Measurements from ENCODE around the gene BTBD1.

Gene BTBD1

GRCh38 chr15:82985688-82986441 lies 81.2 kb downstream of the BTBD1 start, which contains the start of gene RAMAC:
TSS of gene RAMAC (plus strand) at chr15:82986210. CDS start at chr15:82989019, 2,809 bp downstream.
- DNase-seq: peak; percentile 94

DNA sequence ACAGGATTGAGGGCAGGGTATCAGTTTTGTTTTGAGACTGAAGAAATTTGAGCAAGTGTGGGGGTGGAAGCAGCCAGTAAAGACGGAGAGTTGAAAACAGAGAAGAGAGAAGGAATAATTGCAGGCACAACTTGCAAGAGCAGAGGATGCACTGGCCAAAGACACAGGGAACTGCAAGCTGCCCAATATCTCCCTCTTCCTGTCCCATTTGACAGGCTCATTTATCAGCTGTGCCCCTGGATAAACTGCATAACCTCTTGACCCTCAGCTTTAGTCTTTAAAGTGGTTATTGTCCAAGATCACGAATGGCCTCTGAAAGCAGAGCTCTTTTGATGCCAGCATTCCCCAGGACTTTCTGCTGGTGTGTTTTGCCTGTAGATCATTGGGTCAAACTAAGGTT lies 86.1 kb downstream of the BTBD1 start:
- no peak for DNase-seq

GRCh38 chr15:82979726-82980125 lies 87.3 kb downstream of the BTBD1 start:
- no peak for DNase-seq

DNA sequence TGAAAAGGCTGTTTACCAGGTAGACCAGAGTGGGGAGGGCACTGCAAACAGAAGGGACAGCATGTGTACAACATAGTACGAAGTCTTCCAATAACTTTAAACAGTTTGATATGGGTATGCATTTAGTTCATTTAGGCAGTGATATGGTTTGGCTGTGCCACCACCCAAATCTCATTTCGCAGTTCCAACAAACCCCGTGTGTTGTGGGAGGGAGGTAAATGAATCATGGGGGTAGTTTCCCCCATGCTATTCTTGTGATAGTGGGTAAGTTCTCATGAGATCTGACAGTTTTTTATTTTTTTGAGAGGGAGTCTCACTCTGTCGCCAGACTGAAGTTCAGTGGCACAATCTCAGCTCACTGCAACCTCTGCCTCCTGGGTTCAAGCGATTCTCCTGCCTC lies 88.6 kb downstream of the BTBD1 start:
- DNase-seq: no peak

GRCh38 chr15:82977076-82977475 lies 90.0 kb downstream of the BTBD1 start:
- DNase-seq: no peak

- no peak for DNase-seq
Observed at GRCh38 chr15:82972990-82973389, 94.1 kb downstream of the BTBD1 start.

DNA sequence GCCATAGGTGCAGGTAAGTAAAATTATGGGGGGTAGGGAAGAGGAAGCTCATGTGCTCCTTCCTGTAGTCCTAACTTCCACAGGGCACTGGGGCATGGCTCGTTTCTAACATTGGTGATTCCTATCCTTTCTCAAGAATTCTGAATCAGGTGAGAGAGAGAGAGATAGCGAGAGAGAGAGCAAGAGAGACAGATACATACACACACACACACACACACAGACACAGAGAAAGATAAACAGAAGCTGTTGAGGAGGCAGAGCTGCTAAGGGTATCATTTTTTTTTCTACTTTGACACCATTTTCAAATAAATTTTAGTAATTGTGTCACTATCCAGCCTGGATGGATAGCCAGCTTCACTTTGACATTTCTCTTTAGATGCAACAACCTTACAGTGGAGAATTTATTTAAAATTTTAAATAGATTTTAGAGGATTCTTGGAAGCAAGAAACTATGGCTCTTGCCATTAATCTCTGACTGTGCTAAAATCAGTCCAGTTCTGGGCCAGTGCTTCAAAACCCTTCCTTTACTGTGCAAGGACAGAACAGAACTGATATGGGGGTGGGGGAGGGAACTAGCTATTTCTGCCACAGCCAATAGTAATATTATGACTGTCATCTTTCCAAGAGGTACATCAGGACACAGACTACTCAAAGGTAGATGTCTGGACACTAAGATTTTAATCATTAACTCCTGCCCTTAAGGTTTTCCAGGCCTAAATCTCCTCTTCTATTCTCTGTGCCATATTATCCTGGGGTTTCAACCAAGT lies 95.7 kb downstream of the BTBD1 start:
- DNase-seq: no peak

DNA sequence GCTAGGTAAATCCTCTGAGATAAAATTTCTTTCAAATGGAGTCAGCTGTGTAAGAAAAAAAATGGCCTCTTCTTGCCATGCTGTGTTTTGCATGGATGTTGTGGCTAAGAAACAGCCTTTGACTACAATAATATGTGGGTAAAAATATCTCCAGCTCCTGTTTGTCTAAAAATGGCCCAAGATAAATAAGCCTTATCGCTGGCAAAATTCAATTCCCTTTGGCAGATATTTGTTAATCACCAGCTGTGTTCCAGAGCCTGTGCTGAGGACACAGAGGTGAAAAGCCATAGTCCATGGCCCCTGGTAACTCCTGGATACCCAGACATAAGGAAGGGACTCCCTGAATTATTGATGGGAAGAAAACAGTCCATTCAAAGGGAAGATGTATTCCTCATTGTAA lies 96.4 kb downstream of the BTBD1 start:
- no peak for DNase-seq

- DNase-seq: no peak
Observed at GRCh38 chr15:82970078-82970686, 96.9 kb downstream of the BTBD1 start.

GRCh38 chr15:82969353-82969752 lies 97.7 kb downstream of the BTBD1 start:
- no peak for DNase-seq

DNA sequence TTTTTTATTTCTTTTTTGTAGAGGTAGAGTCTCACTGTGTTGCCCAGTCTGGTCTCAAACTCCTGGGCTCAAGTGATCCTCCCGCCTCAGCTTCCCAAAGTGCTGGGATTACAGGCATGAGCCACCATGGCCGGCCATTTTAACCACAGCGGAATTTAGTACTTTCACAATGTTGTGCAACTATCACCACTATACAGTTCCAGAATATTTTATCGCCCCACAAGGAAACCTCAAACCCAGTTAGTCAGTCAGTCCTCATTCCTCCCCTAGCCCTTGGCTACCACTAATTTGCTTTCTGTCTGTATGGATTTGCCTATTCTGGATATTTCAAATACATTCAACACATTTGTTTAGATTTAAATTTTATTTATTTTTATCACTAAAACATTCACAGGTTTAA lies 99.0 kb downstream of the BTBD1 start:
- DNase-seq: no peak

DNA sequence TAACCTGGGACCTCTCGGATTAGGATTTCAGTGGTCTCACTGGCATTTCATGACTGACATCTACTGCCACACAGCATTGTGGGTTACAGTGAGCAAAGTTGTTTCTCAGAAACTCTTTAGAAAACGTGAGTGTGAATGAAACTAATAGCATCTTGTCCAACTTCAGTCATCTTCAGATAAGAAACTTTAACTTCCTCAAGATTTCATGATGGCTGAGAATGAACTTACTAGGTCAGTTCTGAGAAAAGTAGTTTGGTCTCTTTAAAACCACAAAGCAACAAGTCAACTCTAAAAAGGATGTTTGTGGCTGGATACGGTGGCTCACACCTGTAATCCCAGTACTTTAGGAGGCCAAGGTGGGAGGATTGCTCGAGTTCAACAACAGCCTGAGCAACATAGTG lies 100.4 kb downstream of the BTBD1 start:
- no peak for DNase-seq

Data from NCI-H345 (cell line).